Mesendoderm (in vitro differentiated cells): ENCODE results near the gene DPH3.

ENCODE experiments used
- DNase-seq: peaks from one replicate; pipeline ENCODE4 v3.0.0; 2013
- H2AK5ac ChIP-seq: 2 replicates; pipeline ENCODE4 v1.6.1; 2013; ENCODE audit warnings: low read length, inconsistent platforms
- H2BK120ac ChIP-seq: 2 replicates; pipeline ENCODE4 v1.6.1; 2013; ENCODE audit warnings: low read depth, mild to moderate bottlenecking, low read length, moderate library complexity, mixed read lengths
- H2BK15ac ChIP-seq: replicated peaks from 2 replicates; pipeline ENCODE4 v1.6.1; 2013; ENCODE audit warnings: low read depth, mild to moderate bottlenecking, moderate library complexity
- H2BK5ac ChIP-seq: 2 replicates; pipeline ENCODE4 v1.6.1; 2013; ENCODE audit warnings: low read length, inconsistent platforms
- H3K18ac ChIP-seq: 2 replicates; pipeline ENCODE4 v1.6.1; 2013; ENCODE audit warnings: mild to moderate bottlenecking, low read length, mixed read lengths
- H3K23ac ChIP-seq: one replicate; pipeline ENCODE4 v1.6.1; 2013; ENCODE audit warnings: low read length
- H3K27ac ChIP-seq: 2 replicates; pipeline ENCODE4 v1.5.1; 2013; ENCODE audit warnings: low read depth, mild to moderate bottlenecking, inconsistent platforms, low read length, moderate library complexity
- H3K27me3 ChIP-seq: 2 replicates; pipeline ENCODE4 v1.6.1; 2013; ENCODE audit warnings: low read length, control low read depth, mild to moderate bottlenecking, inconsistent platforms; ENCODE audit not compliant: insufficient read depth, poor library complexity
- H3K36me3 ChIP-seq: 2 replicates; pipeline ENCODE4 v1.6.1; 2013; ENCODE audit warnings: low read length, inconsistent platforms; ENCODE audit not compliant: control insufficient read depth, insufficient read depth
- H3K4ac ChIP-seq: one replicate; pipeline ENCODE4 v1.6.1; 2013; ENCODE audit warnings: low read depth, mild to moderate bottlenecking, low read length, moderate library complexity
- H3K4me1 ChIP-seq: 2 replicates; pipeline ENCODE4 v1.6.1; 2013; ENCODE audit warnings: low read depth, low read length, inconsistent platforms; ENCODE audit not compliant: control insufficient read depth
- H3K4me2 ChIP-seq: 2 replicates; pipeline ENCODE4 v1.6.1; 2013; ENCODE audit warnings: low read length
- H3K4me3 ChIP-seq: 2 replicates; pipeline ENCODE4 v1.5.1; 2013; ENCODE audit warnings: mild to moderate bottlenecking, low read length
- H3K56ac ChIP-seq: one replicate; pipeline ENCODE4 v1.6.1; 2013; ENCODE audit warnings: low read length
- H3K79me1 ChIP-seq: 2 replicates; pipeline ENCODE4 v1.6.1; 2013; ENCODE audit warnings: low read length, inconsistent platforms
- H3K79me2 ChIP-seq: 2 replicates; pipeline ENCODE4 v1.6.1; 2013; ENCODE audit warnings: mild to moderate bottlenecking, low read length; ENCODE audit not compliant: control insufficient read depth, insufficient read depth
- H3K9ac ChIP-seq: 2 replicates; pipeline ENCODE4 v1.6.1; 2013; ENCODE audit warnings: low read length, inconsistent platforms
- H4K5ac ChIP-seq: one replicate; pipeline ENCODE4 v1.6.1; 2013; ENCODE audit warnings: low read length
- H4K8ac ChIP-seq: one replicate; pipeline ENCODE4 v1.6.1; 2013; ENCODE audit warnings: low read depth, mild to moderate bottlenecking, control low read depth, low read length, moderate library complexity
- WGBS: extraction: QIAGEN DNeasy Blood & Tissue Kit; methylation state at CpG from one replicate; pipeline ENCODE4 v1.1.7; 2013; ENCODE audit warnings: low lambda C conversion rate, missing lambda C conversion rate; ENCODE audit not compliant: insufficient coverage; ENCODE audit errors: extremely low coverage; 5-methylcytosine and 5-hydroxymethylcytosine counted together

Gene DPH3

GRCh38 chr3:16280671-16281070, 15.9 kb upstream of the DPH3 start:
- H3K23ac ChIP-seq = no peak overlapping the region
- no CpG with 5 or more reads among the region's 2 CpGs for WGBS
- no peak overlapping the region for H2AK5ac ChIP-seq
- no peak overlapping the region for H3K56ac ChIP-seq
- no peak overlapping the region for H2BK120ac ChIP-seq
- H3K4me2 ChIP-seq = no peak overlapping the region
- H2BK5ac ChIP-seq = no peak overlapping the region
- no peaks in the 10 kb centered on the region for H3K79me2 ChIP-seq
- no peaks in the 10 kb centered on the region for H3K27me3 ChIP-seq
- peaks cover 2% of the 10 kb centered on the region for H3K36me3 ChIP-seq
- H3K18ac ChIP-seq = no peak overlapping the region
- H4K5ac ChIP-seq = no peak overlapping the region
- H3K4me3 ChIP-seq = no peak overlapping the region
- no peak overlapping the region for H3K9ac ChIP-seq
- no peak overlapping the region for H3K27ac ChIP-seq
- no peaks in the 10 kb centered on the region for H3K4me1 ChIP-seq
- DNase-seq = no peak
- no peaks in the 10 kb centered on the region for H3K79me1 ChIP-seq
- H3K4ac ChIP-seq = no peak overlapping the region
- no peak overlapping the region for H4K8ac ChIP-seq
- H2BK15ac ChIP-seq = no peak overlapping the region

- no peak overlapping the region for H4K5ac ChIP-seq
- no peak overlapping the region for H2AK5ac ChIP-seq
- no peak overlapping the region for H2BK5ac ChIP-seq
- H3K4me3 ChIP-seq = no peak overlapping the region
- no peaks in the 10 kb centered on the region for H3K79me2 ChIP-seq
- H3K27ac ChIP-seq = no peak overlapping the region
- no CpG with 5 or more reads among the region's 3 CpGs for whole genome bisulfite sequencing
- H3K56ac ChIP-seq = no peak overlapping the region
- H3K9ac ChIP-seq = no peak overlapping the region
- DNase-seq = no peak
- H3K4ac ChIP-seq = no peak overlapping the region
- no peaks in the 10 kb centered on the region for H3K79me1 ChIP-seq
- peaks cover 2% of the 10 kb centered on the region for H3K36me3 ChIP-seq
- no peak overlapping the region for H4K8ac ChIP-seq
- no peaks in the 10 kb centered on the region for H3K27me3 ChIP-seq
- no peak overlapping the region for H3K4me2 ChIP-seq
- H3K18ac ChIP-seq = no peak overlapping the region
- H3K23ac ChIP-seq = no peak overlapping the region
- no peak overlapping the region for H2BK120ac ChIP-seq
- no peaks in the 10 kb centered on the region for H3K4me1 ChIP-seq
- H2BK15ac ChIP-seq = no peak overlapping the region
Observed at GRCh38 chr3:16279010-16279801, 14.5 kb upstream of the DPH3 start.

GRCh38 chr3:16277471-16277870, 12.7 kb upstream of the DPH3 start:
- Histone ChIP-seq H3K18ac (no peak overlapping the region), H3K27ac (no peak overlapping the region), H4K8ac (no peak overlapping the region), H3K79me1 (no peaks in the 10 kb centered on the region), H3K79me2 (no peaks in the 10 kb centered on the region), H2BK15ac (no peak overlapping the region), H2AK5ac (no peak overlapping the region), H4K5ac (no peak overlapping the region), H3K4me3 (no peak overlapping the region), H3K27me3 (no peaks in the 10 kb centered on the region), H3K4me2 (no peak overlapping the region), H3K23ac (no peak overlapping the region), H2BK120ac (no peak overlapping the region), H3K36me3 (no peaks in the 10 kb centered on the region), H3K4me1 (no peaks in the 10 kb centered on the region), H3K4ac (no peak overlapping the region), H2BK5ac (no peak overlapping the region), H3K56ac (no peak overlapping the region), H3K9ac (no peak overlapping the region)
- DNase-seq = no peak
- no CpG with 5 or more reads among the region's 3 CpGs for WGBS

GRCh38 chr3:16273867-16274266, 9.1 kb upstream of the DPH3 start:
- Histone ChIP-seq H2AK5ac (no peak overlapping the region), H3K18ac (no peak overlapping the region), H3K4ac (no peak overlapping the region), H4K8ac (no peak overlapping the region), H4K5ac (no peak overlapping the region), H2BK120ac (no peak overlapping the region), H3K27ac (no peak overlapping the region), H3K9ac (no peak overlapping the region), H2BK15ac (no peak overlapping the region), H3K79me1 (no peaks in the 10 kb centered on the region), H2BK5ac (no peak overlapping the region), H3K4me3 (no peak overlapping the region), H3K4me2 (no peak overlapping the region), H3K4me1 (no peaks in the 10 kb centered on the region), H3K79me2 (no peaks in the 10 kb centered on the region), H3K27me3 (no peaks in the 10 kb centered on the region), H3K56ac (no peak overlapping the region), H3K36me3 (no peaks in the 10 kb centered on the region), H3K23ac (no peak overlapping the region)
- no peak for DNase-seq
- no CpG with 5 or more reads among the region's 2 CpGs for WGBS

GRCh38 chr3:16272588-16272987, 7.8 kb upstream of the DPH3 start:
- WGBS = no CpG with 5 or more reads among the region's 1 CpG
- Histone ChIP-seq H4K5ac (no peak overlapping the region), H3K27me3 (no peaks in the 10 kb centered on the region), H3K56ac (no peak overlapping the region), H2BK15ac (no peak overlapping the region), H3K79me1 (no peaks in the 10 kb centered on the region), H3K4me3 (no peak overlapping the region), H3K9ac (no peak overlapping the region), H3K27ac (no peak overlapping the region), H3K4me1 (no peaks in the 10 kb centered on the region), H3K23ac (no peak overlapping the region), H3K36me3 (no peaks in the 10 kb centered on the region), H2BK5ac (no peak overlapping the region), H3K79me2 (no peaks in the 10 kb centered on the region), H2AK5ac (no peak overlapping the region), H3K4me2 (no peak overlapping the region), H3K18ac (no peak overlapping the region), H2BK120ac (no peak overlapping the region), H4K8ac (no peak overlapping the region), H3K4ac (no peak overlapping the region)
- DNase-seq = no peak

GRCh38 chr3:16270855-16271254, 6.1 kb upstream of the DPH3 start:
- Histone ChIP-seq H3K79me1 (no peaks in the 10 kb centered on the region), H2BK120ac (no peak overlapping the region), H3K79me2 (peaks cover 11% of the 10 kb centered on the region), H3K27ac (no peak overlapping the region), H3K36me3 (no peaks in the 10 kb centered on the region), H3K23ac (no peak overlapping the region), H2AK5ac (no peak overlapping the region), H3K4ac (no peak overlapping the region), H2BK5ac (no peak overlapping the region), H3K56ac (no peak overlapping the region), H3K4me1 (no peaks in the 10 kb centered on the region), H3K4me3 (no peak overlapping the region), H3K18ac (no peak overlapping the region), H3K9ac (no peak overlapping the region), H3K27me3 (no peaks in the 10 kb centered on the region), H4K8ac (no peak overlapping the region), H4K5ac (no peak overlapping the region), H2BK15ac (no peak overlapping the region), H3K4me2 (no peak overlapping the region)
- no CpG with 5 or more reads among the region's 10 CpGs for WGBS
- DNase-seq = no peak
